Fibroblast of skin of abdomen (primary cell): ENCODE results near the gene HOXA4.
A peak's percentile ranks its signal among the peaks of the same experiment; 100 is the strongest.

Experiments used
- DNase-seq: peaks from one replicate; pipeline ENCODE4 v3.0.0-alpha.2; 2013

Gene HOXA4

DNA sequence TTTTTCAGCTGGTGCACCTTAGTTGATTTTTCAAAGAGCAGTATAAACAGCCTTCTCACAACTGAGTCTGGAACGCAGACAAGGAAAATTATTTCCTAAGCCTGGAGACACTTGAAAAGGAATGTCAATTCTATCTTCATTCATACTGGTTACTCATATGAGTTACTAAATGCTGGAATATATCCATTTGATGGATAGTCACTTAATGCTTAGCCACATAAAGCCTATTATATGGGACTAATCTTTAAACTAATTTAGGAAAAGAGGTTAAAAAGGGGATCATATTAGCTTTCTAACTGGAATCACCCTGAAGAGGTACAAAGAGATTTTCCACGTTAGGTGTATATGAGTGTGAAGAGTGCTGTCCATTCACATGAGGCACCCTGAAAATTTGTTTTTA lies 1.7 kb upstream of the HOXA4 start:
- no peak for DNase-seq

DNA sequence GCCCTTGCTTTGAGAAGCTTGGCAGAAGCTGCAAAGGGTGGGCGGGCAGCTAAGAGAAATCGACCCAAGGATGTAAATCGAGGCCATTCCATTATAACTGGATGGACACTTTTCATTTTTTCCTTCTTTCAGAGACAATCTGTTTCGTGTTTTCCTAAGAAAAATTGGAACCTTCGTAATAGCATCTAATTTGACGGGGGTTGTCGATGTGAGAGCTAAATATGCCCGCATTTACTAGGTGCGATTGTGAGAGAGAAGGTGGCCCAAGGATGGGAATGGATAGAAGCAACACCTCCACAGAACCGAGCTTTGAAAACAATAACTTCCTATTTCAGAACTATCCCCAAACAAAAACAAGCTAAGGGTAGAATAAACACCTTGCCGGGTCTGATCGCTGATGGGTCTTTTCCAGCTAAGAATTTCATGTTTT lies 848 bp upstream of the HOXA4 start:
- DNase-seq, result no peak

DNA sequence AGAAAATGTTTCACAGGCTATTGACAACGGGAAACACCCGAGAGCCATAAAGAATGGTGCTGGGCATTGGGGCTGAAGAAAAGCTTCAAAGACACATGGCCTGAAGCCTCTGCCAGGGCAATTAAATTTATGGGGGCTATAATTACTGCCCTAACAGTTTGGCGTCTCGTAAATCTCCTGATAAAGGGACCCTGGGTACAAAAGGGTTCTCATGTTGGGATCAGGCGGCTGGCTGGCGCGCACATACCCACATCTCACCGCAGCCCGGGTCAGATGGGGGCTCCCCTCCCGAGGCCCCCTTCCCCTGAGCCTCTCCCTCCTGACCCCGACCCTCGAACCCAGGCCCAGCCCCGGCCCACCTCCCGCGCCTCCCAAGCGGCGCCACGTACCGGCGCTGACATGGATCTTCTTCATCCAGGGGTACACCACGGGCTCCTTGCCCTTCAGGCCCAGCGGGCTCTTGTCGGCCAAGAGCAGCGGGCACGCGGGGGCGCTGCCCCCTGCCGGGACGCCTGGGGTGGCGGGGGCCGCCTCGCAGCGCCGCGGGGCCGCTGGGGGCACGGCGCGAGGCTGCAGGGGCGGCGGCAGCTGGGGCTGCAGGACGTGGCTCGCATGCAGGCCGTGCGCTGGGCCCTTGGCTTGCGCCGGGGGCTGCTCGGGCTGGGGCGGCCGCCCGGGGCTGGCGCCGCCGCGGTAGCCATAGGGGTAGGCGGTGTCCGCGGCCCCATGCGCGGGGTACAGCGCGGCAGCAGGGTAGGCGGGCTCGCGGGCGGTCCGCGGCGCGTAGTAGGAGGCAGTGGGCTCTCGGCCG lies 623 bp downstream of the HOXA4 start:
- no peak for DNase-seq

DNA sequence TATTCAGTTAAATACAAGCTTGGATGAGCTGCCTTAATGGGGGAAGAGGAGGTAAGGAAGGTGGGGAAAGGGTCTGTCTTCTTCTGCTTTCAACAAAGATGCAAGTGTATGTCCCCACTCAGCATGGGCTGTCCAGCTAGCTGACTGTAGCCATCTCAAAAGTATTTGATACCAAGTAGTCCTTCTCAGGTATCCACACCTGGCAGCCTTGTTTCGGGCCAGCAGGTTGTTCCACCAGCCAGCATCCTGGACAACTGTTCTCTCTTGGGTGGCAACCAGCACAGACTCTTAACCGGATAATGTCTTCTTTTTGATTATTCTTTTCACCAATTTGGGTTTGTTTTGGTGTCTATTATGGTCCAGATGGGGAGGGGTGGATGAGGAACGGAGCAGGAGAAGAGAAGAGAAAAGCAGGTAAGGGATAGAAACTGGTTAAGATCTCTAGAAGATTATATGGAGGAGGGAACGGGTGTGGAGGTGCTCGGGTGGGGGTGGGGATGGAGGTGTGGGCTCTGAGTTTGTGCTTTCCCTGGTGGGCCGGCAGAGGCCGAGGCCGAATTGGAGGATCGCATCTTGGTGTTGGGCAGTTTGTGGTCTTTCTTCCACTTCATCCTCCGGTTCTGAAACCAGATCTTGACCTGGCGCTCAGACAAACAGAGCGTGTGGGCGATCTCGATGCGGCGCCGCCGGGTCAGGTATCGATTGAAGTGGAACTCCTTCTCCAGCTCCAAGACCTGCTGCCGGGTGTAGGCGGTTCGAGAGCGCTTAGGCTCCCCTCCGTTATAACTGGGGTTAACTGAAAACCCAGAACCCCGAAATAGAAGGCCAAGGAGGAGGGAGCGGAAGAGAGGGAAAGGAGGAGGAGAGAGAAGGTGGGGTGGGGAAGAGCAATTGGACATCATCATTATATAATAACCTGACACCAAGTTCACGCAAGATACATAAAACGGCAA lies 1.5 kb downstream of the HOXA4 start:
- no peak for DNase-seq

DNA sequence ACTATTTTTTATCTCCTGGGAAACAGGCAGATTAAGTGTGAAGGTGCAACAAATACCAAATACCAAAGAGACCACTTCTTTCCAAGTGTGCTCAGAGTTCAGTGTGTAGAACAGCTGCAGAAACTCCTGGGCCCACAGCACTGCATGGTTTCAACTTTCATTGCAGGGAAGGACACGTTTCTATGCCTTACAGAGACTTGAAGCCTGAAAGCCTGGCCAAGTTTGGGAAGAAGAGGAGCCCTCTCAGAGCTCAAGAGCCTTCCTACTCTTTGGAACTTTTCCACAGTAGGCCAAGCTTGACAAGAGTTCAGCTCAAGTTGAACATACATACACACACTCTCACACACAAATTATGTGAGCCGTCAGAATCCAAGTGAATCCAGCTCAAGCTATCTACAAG lies 2.5 kb downstream of the HOXA4 start:
- DNase-seq, result peak; percentile 57

DNA sequence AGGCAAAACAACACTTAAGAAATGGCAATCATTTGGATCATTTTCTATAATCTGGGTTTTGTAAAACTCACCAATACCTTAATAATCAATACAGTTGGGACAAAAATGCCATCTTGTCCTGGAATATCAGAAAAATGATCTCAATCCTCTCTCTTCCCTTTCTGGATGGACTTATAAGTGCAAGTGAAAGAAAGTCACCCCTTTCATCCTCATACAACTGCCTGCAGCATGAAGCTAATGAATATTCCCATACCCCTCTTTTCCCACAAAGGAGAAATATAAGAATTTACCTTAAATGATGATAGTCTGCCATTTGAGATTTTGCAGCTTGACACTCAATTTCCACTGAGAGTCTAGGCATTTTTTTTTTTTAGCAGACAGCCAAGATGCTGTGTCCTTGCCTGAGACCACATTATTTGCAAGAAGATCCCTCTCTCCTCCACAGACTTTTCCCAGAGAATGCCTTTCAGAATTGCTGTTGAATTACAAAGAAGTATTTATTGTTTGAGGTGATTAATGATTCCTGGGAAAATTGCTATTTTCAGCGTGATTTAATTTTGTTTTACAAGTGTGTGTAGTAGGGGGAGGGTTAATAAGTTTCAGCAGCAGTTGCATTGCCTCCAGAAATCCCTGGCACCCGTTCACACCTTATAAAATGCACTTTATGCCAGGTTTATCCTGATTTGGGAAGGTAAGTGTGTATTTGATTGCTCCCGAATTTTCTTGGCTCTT lies 3.8 kb downstream of the HOXA4 start:
- no peak for DNase-seq

DNA sequence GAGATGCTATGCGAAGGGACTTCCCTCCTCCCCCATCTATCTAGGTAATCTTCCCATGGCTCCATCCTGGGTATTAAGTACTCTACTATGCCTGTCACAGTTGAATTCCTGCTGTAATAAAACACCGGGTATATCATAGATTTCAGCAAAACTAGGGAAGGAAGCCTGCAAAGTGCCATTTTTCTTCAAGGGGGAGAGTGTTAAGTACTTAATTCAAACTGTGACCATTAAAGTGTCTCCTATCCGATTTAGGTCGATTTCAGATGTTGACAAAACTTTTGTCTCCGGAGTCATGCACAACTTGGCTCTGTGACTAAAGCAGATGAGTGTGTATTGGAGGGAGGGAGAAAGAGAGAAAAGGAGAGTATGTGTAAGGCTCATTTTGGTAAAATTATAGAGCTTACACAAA lies 4.6 kb downstream of the HOXA4 start:
- DNase-seq, result no peak

DNA sequence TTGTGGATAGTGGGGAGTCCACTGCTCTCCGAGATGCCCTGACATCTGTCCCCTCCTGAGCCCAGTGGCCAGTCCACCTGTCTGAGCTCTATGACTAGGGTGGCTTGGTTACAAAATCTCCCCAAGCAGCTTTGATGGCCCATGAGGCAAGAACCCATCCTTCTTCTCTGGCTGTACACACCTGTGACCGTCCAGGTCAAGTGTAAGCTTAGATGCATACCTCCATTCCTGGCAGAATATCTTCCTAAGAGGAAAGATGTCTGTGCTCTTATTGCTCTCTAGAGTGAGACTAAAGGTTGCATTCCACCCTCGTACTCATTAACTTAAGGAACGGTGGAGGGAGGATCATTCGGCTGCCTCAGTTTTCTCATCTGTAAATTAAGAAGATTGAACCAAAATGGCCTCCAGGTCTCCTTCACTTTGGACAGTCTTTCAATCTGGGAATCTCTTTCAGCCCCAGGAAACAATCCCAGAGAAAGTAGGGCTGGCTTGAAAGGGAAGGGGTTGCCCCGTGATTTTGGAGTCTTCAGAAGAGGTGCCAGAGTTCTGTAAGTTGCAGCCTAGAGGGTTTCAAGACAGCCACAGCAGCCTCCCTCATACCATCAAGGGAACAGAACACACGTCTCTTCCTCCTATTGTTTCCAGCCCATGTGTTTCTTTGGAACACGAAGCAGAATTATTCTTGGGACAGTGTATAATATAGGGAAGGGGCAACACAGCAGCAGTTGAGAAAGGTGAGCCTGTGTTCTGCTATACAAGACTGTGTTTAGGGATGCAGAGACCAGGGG lies 5.5 kb downstream of the HOXA4 start:
- DNase-seq, result no peak

DNA sequence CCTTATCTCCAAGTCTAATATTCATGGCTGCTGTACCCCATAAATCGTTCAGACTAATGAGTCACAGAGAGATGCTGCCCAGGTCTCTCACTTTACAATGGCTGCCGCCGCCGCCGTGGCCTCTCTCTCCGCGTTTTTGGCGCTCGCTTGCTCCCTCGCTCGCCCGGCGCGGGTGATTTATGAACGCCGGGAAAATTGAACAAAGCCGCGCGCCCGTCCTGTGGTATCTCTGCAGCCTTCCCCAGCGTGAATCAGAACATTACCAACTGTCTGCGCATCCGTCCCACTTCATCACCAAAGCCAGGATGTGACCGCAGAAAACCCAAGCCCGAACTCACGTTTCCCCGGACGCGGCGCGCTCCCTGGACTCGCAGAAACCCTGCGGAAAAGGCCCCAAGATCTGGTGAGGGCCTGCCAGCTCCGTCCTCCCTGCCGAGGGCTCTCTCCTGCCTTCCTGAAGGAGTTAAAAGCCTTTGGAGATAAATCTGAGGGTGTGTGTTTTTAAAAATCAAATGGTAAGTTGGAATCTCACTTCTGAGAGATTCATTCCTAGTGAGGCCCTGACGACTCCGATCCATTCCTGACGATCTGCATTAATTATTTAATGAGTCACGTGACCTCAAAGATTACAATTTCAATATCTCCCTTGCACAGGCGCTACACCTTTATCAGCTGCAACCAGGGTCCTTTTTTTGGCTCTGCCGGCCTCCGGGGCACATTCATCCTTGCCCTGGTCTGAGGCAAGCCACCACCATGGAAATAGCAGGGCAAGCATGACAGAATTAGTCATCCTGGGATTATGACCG lies 6.3 kb downstream of the HOXA4 start:
- DNase-seq, result peak; percentile 97

DNA sequence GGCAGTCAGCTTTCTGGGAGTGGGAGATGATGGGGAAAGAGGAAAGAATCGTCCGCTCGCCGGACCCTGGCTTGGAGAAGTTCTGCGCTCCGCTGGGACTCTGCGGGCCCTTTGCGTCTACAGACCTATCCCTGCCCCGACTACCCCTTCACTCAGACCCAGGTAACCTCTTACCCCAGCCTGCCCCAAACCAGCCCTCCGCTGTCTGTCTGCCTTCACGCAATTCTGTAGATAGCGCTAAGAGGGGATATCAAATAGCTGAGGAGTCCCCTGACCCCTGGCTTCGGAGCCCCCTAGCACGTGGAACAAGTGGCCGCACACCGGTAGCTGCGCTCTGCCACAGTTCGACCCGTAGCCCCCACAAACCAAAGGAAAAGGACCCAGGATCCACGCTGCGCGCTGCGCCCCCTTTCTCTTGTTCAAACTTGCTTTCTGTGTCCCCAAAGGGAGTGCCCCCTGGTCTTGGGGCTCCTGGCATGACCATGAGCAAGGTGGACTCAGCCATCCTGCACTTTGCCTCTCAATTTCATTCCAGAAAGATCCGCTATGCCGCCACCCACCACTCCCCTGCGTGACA lies 7.0 kb downstream of the HOXA4 start:
- no peak for DNase-seq

DNA sequence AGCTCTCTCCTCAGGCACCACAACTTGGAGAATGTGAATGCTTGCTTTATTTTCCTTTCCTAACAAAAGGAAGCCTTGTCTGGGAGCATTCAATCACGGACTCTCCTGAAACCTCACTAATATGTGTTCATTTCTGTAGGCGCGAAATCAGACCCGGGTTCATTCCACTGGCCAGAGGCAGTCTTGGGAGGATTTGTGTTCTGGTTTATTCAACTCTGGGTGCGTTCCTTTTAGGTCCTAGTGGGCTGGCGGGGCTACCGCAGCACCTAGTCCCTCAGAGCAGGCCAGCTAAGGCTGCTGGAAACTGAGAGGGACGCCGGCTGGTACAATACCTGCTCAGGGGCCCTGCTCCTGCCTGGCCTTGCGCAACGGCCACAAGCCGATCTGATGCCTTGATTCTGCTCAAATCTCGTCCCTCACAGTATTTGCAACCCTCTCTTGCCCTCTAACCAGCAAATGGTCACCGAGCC lies 7.5 kb downstream of the HOXA4 start:
- DNase-seq, result no peak

DNA sequence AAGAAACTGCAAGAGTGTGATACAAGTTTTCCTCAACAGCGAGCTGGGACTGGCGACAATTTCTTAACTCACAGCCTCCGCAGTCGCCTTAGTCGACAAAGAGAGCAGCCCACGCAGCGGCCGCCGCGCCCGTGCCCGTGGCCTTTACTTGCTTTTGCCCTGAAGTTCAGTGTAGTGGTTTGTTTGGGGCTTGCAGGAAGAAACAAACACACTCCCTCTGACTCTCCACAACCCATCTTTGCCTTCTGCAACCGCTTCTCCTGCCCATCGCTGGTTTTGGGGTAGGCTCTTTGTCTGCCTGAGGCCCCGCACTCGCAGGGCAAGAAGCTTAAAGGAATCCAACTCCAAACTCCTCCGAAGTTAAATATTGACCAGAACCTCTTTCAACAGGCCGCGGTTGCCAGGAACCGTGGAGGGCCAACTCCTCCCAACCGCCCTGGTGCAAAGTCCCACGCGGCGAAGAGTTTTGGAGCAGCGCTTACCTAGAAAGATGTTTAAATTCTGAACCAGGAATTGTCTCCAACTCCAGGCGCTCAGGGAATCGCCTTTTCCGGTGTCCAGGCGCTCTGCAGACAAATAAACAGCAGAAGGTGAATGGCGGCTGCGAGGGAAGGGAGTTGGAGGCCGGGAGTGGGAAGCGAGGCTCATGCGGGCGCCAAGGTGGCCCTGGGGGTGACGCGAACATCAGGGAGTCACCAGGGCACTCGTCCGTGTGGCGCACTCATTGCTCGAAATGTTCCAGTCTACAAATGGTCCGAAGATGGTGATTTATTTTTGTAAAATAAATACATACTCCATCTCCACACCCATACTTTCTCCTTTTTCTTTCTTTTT lies 8.3 kb downstream of the HOXA4 start:
- no peak for DNase-seq

DNA sequence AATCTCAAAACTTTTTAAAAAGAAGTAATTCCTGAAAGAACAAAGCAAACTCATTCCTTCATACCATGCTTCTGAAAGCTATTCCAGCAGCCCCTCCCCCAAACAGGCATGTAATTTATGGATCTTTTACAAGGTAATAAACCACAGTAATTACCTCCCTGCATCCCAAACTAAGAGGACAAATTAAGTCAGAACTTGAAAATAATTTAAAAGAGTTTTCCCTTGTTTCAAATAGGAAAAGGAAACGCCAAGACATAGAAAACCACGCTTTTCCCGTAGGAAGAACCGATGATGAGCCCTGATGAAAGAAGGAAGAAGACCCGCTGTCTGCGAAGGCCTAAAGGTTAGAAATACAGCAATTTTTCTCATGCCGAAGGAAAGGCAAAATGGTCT lies 8.9 kb downstream of the HOXA4 start:
- DNase-seq, result no peak

DNA sequence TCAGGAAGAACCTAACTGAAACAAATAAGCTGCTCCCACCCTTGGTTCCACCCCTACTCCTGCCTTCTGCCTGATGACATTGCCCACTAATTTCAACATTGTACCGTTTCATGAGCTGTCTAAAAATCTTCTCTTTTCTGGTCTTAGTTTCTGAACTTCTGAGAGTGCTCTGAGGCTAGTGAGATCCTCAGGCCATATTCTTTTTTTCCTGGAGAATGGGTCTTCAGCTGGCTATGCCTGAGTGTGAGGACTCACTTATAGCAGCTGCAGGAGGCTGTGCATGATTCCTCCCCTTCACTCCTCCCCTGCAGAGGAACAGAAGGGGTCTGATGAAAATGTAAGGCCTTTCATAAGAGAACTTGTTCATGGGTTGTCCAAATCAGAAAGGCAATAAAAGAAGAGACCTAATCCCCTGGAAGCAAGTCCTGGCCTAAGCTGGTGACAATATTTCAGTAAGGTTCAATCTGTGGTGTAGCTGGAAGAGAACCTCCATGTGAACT lies 11.1 kb downstream of the HOXA4 start:
- DNase-seq, result no peak

DNA sequence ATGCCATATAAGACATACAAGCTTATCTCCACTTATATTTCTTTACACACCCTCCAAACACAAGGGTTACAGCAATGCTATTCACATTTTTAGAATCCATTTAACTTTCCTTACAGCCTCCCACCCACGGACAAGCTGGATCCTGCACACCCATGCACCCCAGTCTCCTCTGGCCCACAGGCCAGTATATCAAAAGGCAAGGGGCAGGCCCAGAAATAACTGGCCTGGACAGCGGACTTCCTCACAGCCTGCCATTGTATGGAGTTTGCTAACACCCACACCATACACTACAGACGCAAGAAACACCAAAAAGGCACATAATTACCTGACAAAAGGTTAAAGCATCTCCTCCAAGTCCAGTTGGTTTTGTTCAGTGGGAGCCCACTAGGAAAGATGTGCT lies 12.0 kb downstream of the HOXA4 start:
- DNase-seq, result no peak

DNA sequence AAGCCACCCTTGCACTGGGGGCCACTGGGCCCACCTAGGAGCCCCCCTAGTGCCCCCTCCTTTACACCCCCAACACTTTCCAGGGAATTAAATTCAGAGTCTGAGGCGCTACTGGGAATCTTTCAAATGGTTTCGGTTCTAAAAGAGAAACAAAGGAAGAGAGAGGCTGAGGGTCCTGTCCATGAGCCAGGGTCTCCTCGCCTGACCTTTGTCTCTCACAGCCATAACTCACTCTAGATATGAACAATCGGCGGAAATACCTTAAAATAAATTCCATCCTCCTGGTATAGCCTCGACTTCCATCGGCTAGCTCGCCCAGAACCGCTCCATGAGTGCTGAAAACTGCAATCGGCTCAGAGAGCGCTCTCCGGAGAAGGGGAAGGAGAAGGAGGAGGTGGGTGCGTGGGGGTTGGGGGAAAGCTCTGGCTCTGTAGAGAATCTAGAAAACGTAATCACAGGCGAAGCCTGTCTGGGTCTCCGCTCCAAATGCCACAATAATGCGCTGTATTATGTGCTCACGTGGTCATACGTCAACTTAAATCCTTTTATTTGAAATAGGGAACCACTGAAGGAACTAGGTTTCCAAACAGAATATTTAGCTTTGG lies 12.6 kb downstream of the HOXA4 start:
- peak; percentile 70 for DNase-seq

DNA sequence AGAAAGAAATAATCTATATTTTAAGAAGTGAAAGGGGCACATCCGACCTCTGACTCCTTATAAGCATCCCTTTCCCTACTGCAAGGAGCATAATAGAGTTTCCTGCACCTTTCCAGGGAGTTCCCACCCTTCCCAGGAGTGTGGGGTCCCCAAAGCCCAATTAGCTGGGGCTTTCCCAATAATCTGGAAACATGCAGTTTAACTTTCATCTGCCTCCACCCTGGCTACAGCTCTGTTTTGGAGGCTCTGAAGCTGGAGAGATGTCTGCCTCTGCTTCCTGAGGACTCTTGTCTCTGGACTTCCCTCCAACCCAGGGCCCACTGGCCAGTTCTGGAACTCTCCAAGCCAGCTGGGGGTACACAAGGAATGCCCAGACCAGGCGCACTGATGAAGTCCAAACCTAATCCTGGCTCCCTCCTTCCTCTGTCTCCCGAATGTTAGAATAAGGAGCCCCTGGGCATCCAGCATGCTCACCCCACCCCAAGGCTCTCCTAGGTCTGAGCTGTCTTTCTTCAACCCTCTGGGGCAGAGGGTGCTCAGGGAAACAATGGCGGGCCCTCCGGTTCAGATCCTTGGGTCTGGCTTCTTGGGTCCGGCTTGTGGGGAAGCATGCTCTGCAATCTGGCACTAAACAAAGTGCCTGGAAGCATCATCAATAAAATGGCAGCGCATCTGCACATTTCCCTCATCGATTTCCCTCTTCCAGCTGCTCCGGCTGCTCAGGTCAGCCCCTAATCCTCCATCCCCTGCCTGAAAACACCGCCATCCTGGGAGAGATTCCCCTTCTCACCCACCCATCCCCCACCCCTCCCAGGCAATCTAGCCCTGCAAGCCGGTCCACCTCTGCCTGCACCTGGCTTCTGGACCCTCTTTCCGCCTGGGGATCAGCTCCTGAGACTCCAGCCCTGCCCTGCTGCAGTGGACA lies 13.3 kb downstream of the HOXA4 start:
- no peak for DNase-seq
